IMR-90 (cell line): ENCODE measurements around the gene ANKRD11. TPM values are rescaled to one million over a fixed set of nuclear protein-coding genes. Genes with fewer than 3 reads are reported as not detected.

Experiments
- ATAC-seq: fragments of 200-7000 bp; cut with Tn5 transposase; 2 replicates; pipeline ENCODE4 v1.9.1; 2020; ENCODE audit warnings: low read depth, mild to moderate bottlenecking, moderate library complexity
- BruUV-seq: library from RNA; stranded (reverse); fragments of 400-500 nt; replicated peaks from 2 replicates; lab custom pipeline; 2021; lab: Mats Ljungman, UMichigan
- CTCF ChIA-PET: fragments of 300-600 bp; formaldehyde crosslinking; extraction: SDS; loops from one replicate; lab custom pipeline; 2021; ENCODE audit warnings: antibody characterized with exemption; lab: Yijun Ruan, JAX
- POLR2A ChIA-PET: fragments of 300-600 bp; sonication (Branson Sonifier 250); formaldehyde crosslinking; loops from one replicate; lab custom pipeline; 2022; ENCODE audit warnings: antibody characterized with exemption; ENCODE audit not compliant: unreplicated experiment; lab: Charles Lee
- DNase-seq: peaks from one replicate; pipeline ENCODE4 v3.0.0; 2013
- H2AFZ ChIP-seq: replicated peaks from 2 replicates; pipeline ENCODE3; 2013; ENCODE audit warnings: low read length, mild to moderate bottlenecking; ENCODE audit not compliant: poor library complexity
- H2AK5ac ChIP-seq: 2 replicates; pipeline ENCODE4 v1.6.1; 2013; ENCODE audit warnings: low read depth, low read length, inconsistent platforms
- H2AK9ac ChIP-seq: replicated peaks from 2 replicates; pipeline ENCODE3; 2013; ENCODE audit warnings: mild to moderate bottlenecking, low read depth, low read length, moderate library complexity; ENCODE audit not compliant: poor library complexity
- H2BK120ac ChIP-seq: 2 replicates; pipeline ENCODE4 v1.6.1; 2013; ENCODE audit warnings: low read depth, low read length, inconsistent platforms
- H2BK15ac ChIP-seq: 3 replicates; pipeline ENCODE4 v1.6.1; 2013; ENCODE audit warnings: low read depth, low read length, inconsistent platforms
- H2BK20ac ChIP-seq: 2 replicates; pipeline ENCODE4 v1.6.1; 2013; ENCODE audit warnings: low read depth, mild to moderate bottlenecking, inconsistent platforms, low read length, moderate library complexity
- H2BK5ac ChIP-seq: 2 replicates; pipeline ENCODE4 v1.6.1; 2013; ENCODE audit warnings: mild to moderate bottlenecking, low read depth, low read length, inconsistent platforms; ENCODE audit not compliant: poor library complexity, severe bottlenecking
- H3K14ac ChIP-seq: replicated peaks from 2 replicates; pipeline ENCODE4 v1.6.1; 2013; ENCODE audit warnings: low read depth, low read length, inconsistent platforms
- H3K18ac ChIP-seq: 2 replicates; pipeline ENCODE4 v1.6.1; 2013; ENCODE audit warnings: low read depth, low read length, control low read depth
- H3K23ac ChIP-seq: 2 replicates; pipeline ENCODE4 v1.6.1; 2013; ENCODE audit warnings: low read depth, low read length, inconsistent platforms
- H3K27ac ChIP-seq: 2 replicates; pipeline ENCODE4 v1.5.1; 2013; ENCODE audit warnings: mild to moderate bottlenecking, control low read depth, low read length; ENCODE audit not compliant: insufficient read depth
- H3K27me3 ChIP-seq: 2 replicates; pipeline ENCODE4 v1.6.1; 2013; ENCODE audit warnings: low read length; ENCODE audit not compliant: control insufficient read depth, insufficient read depth
- H3K36me3 ChIP-seq: 2 replicates; pipeline ENCODE4 v1.6.1; 2013; ENCODE audit warnings: low read length, mixed read lengths; ENCODE audit not compliant: control insufficient read depth, insufficient read depth
- H3K4ac ChIP-seq: 2 replicates; pipeline ENCODE4 v1.6.1; 2013; ENCODE audit warnings: low read depth, low read length, inconsistent platforms
- H3K4me1 ChIP-seq: 2 replicates; pipeline ENCODE4 v1.6.1; 2013; ENCODE audit warnings: low read length, mixed read lengths; ENCODE audit not compliant: control insufficient read depth, insufficient read depth
- H3K4me2 ChIP-seq: 2 replicates; pipeline ENCODE4 v1.6.1; 2013; ENCODE audit warnings: low read depth, mild to moderate bottlenecking, control low read depth, low read length, moderate library complexity
- H3K4me3 ChIP-seq: 2 replicates; pipeline ENCODE4 v1.5.1; 2013; ENCODE audit warnings: low read depth, mild to moderate bottlenecking, control low read depth, low read length, moderate library complexity; ENCODE audit not compliant: insufficient read depth
- H3K56ac ChIP-seq: 2 replicates; pipeline ENCODE4 v1.6.1; 2013; ENCODE audit warnings: low read length, inconsistent platforms; ENCODE audit not compliant: insufficient read depth; ENCODE audit errors: extremely low read depth
- H3K79me1 ChIP-seq, 2 experiments: 2 replicates each; pipeline ENCODE4 v1.6.1; 2013; ENCODE audit warnings: low read length in 2 of 2, inconsistent platforms in 1 of 2, low read depth in 1 of 2
- H3K9ac ChIP-seq: 2 replicates; pipeline ENCODE4 v1.6.1; 2013; ENCODE audit warnings: low read depth, low read length, control low read depth
- H3K9me1 ChIP-seq: 2 replicates; pipeline ENCODE4 v1.6.1; 2013; ENCODE audit warnings: low read length, inconsistent platforms; ENCODE audit not compliant: insufficient read depth
- H3K9me3 ChIP-seq: 2 replicates; pipeline ENCODE4 v1.6.1; 2013; ENCODE audit warnings: low read length; ENCODE audit not compliant: control insufficient read depth, insufficient read depth
- H4K20me1 ChIP-seq: 2 replicates; pipeline ENCODE4 v1.6.1; 2013; ENCODE audit warnings: low read length, inconsistent platforms; ENCODE audit not compliant: insufficient read depth
- H4K5ac ChIP-seq: 2 replicates; pipeline ENCODE4 v1.6.1; 2013; ENCODE audit warnings: mild to moderate bottlenecking, low read depth, low read length, control low read depth
- H4K8ac ChIP-seq, 2 experiments: 2 replicates each; pipeline ENCODE4 v1.6.1; 2013; ENCODE audit warnings: low read depth in 2 of 2, low read length in 2 of 2, control low read depth in 1 of 2, inconsistent platforms in 1 of 2
- H4K91ac ChIP-seq: 2 replicates; pipeline ENCODE4 v1.6.1; 2013; ENCODE audit warnings: low read depth, low read length, inconsistent platforms; ENCODE audit not compliant: insufficient read depth
- BHLHE40 ChIP-seq: fragments of 150-350 bp; IDR thresholded peaks from 2 replicates; pipeline ENCODE4 v1.6.1; 2016; ENCODE audit warnings: mild to moderate bottlenecking, low read depth, low read length
- CEBPB ChIP-seq: IDR thresholded peaks from 2 replicates; pipeline ENCODE4 v1.6.1; 2012; ENCODE audit warnings: low read depth, low read length, improper control_type of control experiment
- CHD1 ChIP-seq: IDR thresholded peaks from 2 replicates; pipeline ENCODE4 v1.6.1; 2012; ENCODE audit warnings: low read depth, low read length, improper control_type of control experiment
- CTCF ChIP-seq: conservative IDR thresholded peaks from 2 replicates; pipeline ENCODE4 v1.5.1; 2012; ENCODE audit warnings: mild to moderate bottlenecking, low read depth, low read length, improper control_type of control experiment
- FOS ChIP-seq: fragments of 150-350 bp; IDR thresholded peaks from 2 replicates; pipeline ENCODE4 v1.6.1; 2016; ENCODE audit warnings: low read depth, low read length
- MAFK ChIP-seq: IDR thresholded peaks from 2 replicates; pipeline ENCODE4 v1.6.1; 2012; ENCODE audit warnings: low read depth, low read length, improper control_type of control experiment
- MAZ ChIP-seq: IDR thresholded peaks from 2 replicates; pipeline ENCODE4 v1.6.1; 2012; ENCODE audit warnings: low read depth, mild to moderate bottlenecking, low read length, improper control_type of control experiment, moderate library complexity, borderline replicate concordance
- MXI1 ChIP-seq: IDR thresholded peaks from 2 replicates; pipeline ENCODE4 v1.6.1; 2012; ENCODE audit warnings: low read depth, mild to moderate bottlenecking, low read length, moderate library complexity, borderline replicate concordance
- NFE2L2 ChIP-seq: fragments of 150-350 bp; IDR thresholded peaks from 2 replicates; pipeline ENCODE4 v1.6.1; 2016; ENCODE audit warnings: low read depth, mild to moderate bottlenecking, low read length
- POLR2A ChIP-seq: IDR thresholded peaks from 2 replicates; pipeline ENCODE4 v1.6.1; 2012; ENCODE audit warnings: mild to moderate bottlenecking, low read depth, low read length
- RAD21 ChIP-seq: IDR thresholded peaks from 2 replicates; pipeline ENCODE4 v1.6.1; 2012; ENCODE audit warnings: low read length, improper control_type of control experiment
- RCOR1 ChIP-seq: IDR thresholded peaks from 2 replicates; pipeline ENCODE4 v1.6.1; 2012; ENCODE audit warnings: mild to moderate bottlenecking, low read length, improper control_type of control experiment; ENCODE audit not compliant: insufficient replicate concordance
- RFX5 ChIP-seq: IDR thresholded peaks from 2 replicates; pipeline ENCODE4 v1.8.0; 2012; ENCODE audit warnings: low read depth, mild to moderate bottlenecking, low read length, moderate library complexity
- SMC3 ChIP-seq: fragments of 150-350 bp; IDR thresholded peaks from 2 replicates; pipeline ENCODE4 v1.6.1; 2016; ENCODE audit warnings: low read depth, mild to moderate bottlenecking, antibody characterized with exemption, low read length, moderate library complexity
- WGBS, 2 experiments: methylation state at CpG; one replicate each; pipeline versions ENCODE4 v1.1.5 to v1.1.7; 2013; ENCODE audit warnings: missing lambda C conversion rate in 2 of 2; ENCODE audit not compliant: insufficient read length in 1 of 2; ENCODE audit errors: extremely low coverage in 2 of 2; 5-methylcytosine and 5-hydroxymethylcytosine counted together
- dilution Hi-C: fragments of 300-500 bp; cut with HindIII; formaldehyde crosslinking; loops from one replicate; pipeline ENCODE4 v1.14.3; 2018; ENCODE audit warnings: low sequenced_read_pairs; ENCODE audit not compliant: unreplicated experiment
- in situ Hi-C: fragments of 300-500 bp; cut with MboI; formaldehyde crosslinking; loops from 3 replicates; pipeline ENCODE4 v1.14.3; 2019; ENCODE audit warnings: low sequenced_read_pairs, inconsistent platforms, mixed read lengths
- intact Hi-C: fragments of 100-400 bp; cut with micrococcal nuclease; formaldehyde crosslinking; loops from 2 replicates; pipeline ENCODE4 v1.10.0; 2022
- polyA plus RNA-seq, 3 experiments: library from polyadenylated mRNA; depleted of rRNA; stranded (reverse); fragments of >200 nt; gene quantifications; 2 replicates each; pipeline ENCODE4 v1.2.3, GENCODE V29; 2012; ENCODE audit warnings: low replicate concordance in 1 of 3
- total RNA-seq: library from RNA; depleted of rRNA; stranded (reverse); fragments of >200 nt; gene quantifications from 2 replicates; pipeline ENCODE4 v1.2.3, GENCODE V29; 2012
- TF ChIP-seq, protein P1 (sequence below): fragments of 150-350 bp; IDR thresholded peaks from 2 replicates; pipeline ENCODE4 v1.6.1; 2016; ENCODE audit warnings: low read depth, mild to moderate bottlenecking, low read length, moderate library complexity, borderline replicate concordance
- TF ChIP-seq, protein P2 (sequence below): fragments of 150-350 bp; IDR thresholded peaks from 2 replicates; pipeline ENCODE4 v1.6.1; 2017; ENCODE audit warnings: mild to moderate bottlenecking, antibody characterized with exemption, low read length, low read depth

Gene ANKRD11
- total and polyA plus RNA-seq, 2 of the 4 experiments (the other 2 are of a cell fraction): 46.8 to 71.9 TPM

DNA sequence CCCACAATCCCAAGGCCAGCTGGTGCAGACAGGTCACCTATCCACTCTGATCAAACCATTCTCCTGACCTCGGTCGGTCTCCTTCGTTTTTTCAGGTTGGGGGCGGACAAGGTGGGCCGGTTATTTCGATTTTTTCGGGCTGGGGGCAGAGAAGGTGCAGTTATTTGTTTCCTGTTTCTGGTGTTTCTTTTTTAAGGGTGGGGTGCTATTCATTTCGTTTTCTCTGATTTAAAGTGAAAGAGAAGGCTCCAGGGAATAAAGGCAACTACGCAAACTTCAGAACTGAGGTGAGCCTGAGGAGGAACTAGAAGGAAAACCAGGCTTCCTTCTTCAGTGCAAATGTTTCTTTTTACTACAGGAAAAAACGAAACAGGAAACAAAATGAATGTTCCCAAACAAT, 64.8 kb downstream of the ANKRD11 start:
- intact Hi-C loops: no loop called here

More for the DNA sequence above, 64.8 kb downstream of the ANKRD11 start:
- no peak overlapping the region for H4K91ac ChIP-seq
- CTCF ChIA-PET: interaction anchor here (0.6 kb wide), 1 partner anchor 185 kb away, joined by 3 read pairs; no protein-coding TSS in a partner anchor
- no peak overlapping the region for H3K4ac ChIP-seq
- no peak overlapping the region for H3K23ac ChIP-seq
- no peak overlapping the region for H3K18ac ChIP-seq
- peaks cover 53% of the 10 kb centered on the region for H3K9me1 ChIP-seq
- ATAC-seq: no peak
- H2BK5ac ChIP-seq: no peak overlapping the region
- H3K9ac ChIP-seq: no peak overlapping the region
- BruUV-seq: no TSS peak
- POLR2A ChIA-PET: no interaction called here
- peaks cover 7 to 75% of the 10 kb centered on the region in 2 experiments; a peak in 3 of 4 replicates for H3K79me1 ChIP-seq
- DNase-seq: no peak
- no peak overlapping the region for H2AK5ac ChIP-seq
- H3K4me2 ChIP-seq: no peak overlapping the region
- dilution Hi-C loops: no loop called here
- H2AFZ ChIP-seq: no peak overlapping the region
- no peak overlapping the region for H2AK9ac ChIP-seq
- no peak overlapping the region for H3K56ac ChIP-seq
- WGBS, 2 experiments: 100% methylated on average over 1 of the region's 10 CpGs; no CpG with 5 or more reads in 1 of the 2 experiments
- H3K27ac ChIP-seq: no peak overlapping the region
- H2BK20ac ChIP-seq: no peak overlapping the region
- H4K5ac ChIP-seq: no peak overlapping the region
- H3K36me3 ChIP-seq: no peaks in the 10 kb centered on the region; the same call in none of the 2 replicates
- H2BK120ac ChIP-seq: no peak overlapping the region
- H3K4me1 ChIP-seq: peaks cover 14% of the 10 kb centered on the region
- in situ Hi-C loops: no loop called here
- no peak overlapping the region for H3K14ac ChIP-seq
- TF ChIP-seq MAFK (no peak), RAD21 (no peak), POLR2A (no peak), RFX5 (no peak), SMC3 (no peak), RCOR1 (no peak), FOS (no peak), MXI1 (no peak), BHLHE40 (no peak), NFE2L2 (no peak), CTCF (no peak), MAZ (no peak), CEBPB (no peak), CHD1 (no peak)
- TF ChIP-seq, protein P1, sequence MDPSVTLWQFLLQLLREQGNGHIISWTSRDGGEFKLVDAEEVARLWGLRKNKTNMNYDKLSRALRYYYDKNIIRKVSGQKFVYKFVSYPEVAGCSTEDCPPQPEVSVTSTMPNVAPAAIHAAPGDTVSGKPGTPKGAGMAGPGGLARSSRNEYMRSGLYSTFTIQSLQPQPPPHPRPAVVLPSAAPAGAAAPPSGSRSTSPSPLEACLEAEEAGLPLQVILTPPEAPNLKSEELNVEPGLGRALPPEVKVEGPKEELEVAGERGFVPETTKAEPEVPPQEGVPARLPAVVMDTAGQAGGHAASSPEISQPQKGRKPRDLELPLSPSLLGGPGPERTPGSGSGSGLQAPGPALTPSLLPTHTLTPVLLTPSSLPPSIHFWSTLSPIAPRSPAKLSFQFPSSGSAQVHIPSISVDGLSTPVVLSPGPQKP: no peak
- TF ChIP-seq, protein P2, sequence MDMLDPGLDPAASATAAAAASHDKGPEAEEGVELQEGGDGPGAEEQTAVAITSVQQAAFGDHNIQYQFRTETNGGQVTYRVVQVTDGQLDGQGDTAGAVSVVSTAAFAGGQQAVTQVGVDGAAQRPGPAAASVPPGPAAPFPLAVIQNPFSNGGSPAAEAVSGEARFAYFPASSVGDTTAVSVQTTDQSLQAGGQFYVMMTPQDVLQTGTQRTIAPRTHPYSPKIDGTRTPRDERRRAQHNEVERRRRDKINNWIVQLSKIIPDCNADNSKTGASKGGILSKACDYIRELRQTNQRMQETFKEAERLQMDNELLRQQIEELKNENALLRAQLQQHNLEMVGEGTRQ: no peak
- no peak overlapping the region for H2BK15ac ChIP-seq
- H4K8ac ChIP-seq: no peak overlapping the region
- peaks cover 87% of the 10 kb centered on the region for H4K20me1 ChIP-seq
- H3K4me3 ChIP-seq: no peak overlapping the region
- no peaks in the 10 kb centered on the region for H3K27me3 ChIP-seq
- no peaks in the 10 kb centered on the region for H3K9me3 ChIP-seq
